CD4-positive, alpha-beta T cell treated with Interleukin-2 at 100 ng/mL for 4 hours (primary cell): ENCODE data around the gene B4GALT4.
A peak's percentile ranks its signal among the peaks of the same experiment; 100 is the strongest.
"Not testable (repeated sequence)": the region's sequence is repeated elsewhere in the genome, so short reads cannot be mapped to it uniquely, and the experiment has no call there.

Experiments used
- DNase-seq: peaks from one replicate; pipeline ENCODE4 v3.0.0-alpha.2; 2020; ENCODE audit warnings: low spot score

B4GALT4 gene

GRCh38 chr3:119240591-119241434 lies at the start of gene B4GALT4:
Gene B4GALT4, minus strand, starts transcription at chr3:119240878. Its CDS starts 10,779 bp downstream, at chr3:119230099.
- peak; percentile 64 for DNase-seq

GRCh38 chr3:119289404-119289770 lies 48.7 kb upstream of the B4GALT4 start:
- DNase-seq: no peak

- DNase-seq: no peak
Measured at GRCh38 chr3:119288669-119289403, 48.2 kb upstream of the B4GALT4 start.

GRCh38 chr3:119279584-119280243 lies 39.0 kb upstream of the B4GALT4 start:
- no peak for DNase-seq

- no peak for DNase-seq
Measured at GRCh38 chr3:119279101-119279554, 38.5 kb upstream of the B4GALT4 start.

GRCh38 chr3:119276680-119277079 lies 36.0 kb upstream of the B4GALT4 start:
- no peak for DNase-seq

GRCh38 chr3:119270212-119270611 lies 29.5 kb upstream of the B4GALT4 start:
- DNase-seq: not testable (repeated sequence)

- no peak for DNase-seq
Measured at GRCh38 chr3:119261055-119261454, 20.4 kb upstream of the B4GALT4 start.

- DNase-seq: no peak
Measured at GRCh38 chr3:119259821-119260220, 19.1 kb upstream of the B4GALT4 start.

GRCh38 chr3:119258915-119259314 lies 18.2 kb upstream of the B4GALT4 start:
- no peak for DNase-seq

- no peak for DNase-seq
Measured at GRCh38 chr3:119257654-119258410, 17.2 kb upstream of the B4GALT4 start.

GRCh38 chr3:119257111-119257510 lies 16.4 kb upstream of the B4GALT4 start:
- DNase-seq: no peak

- DNase-seq: no peak
Measured at GRCh38 chr3:119255214-119255613, 14.5 kb upstream of the B4GALT4 start.

- no peak for DNase-seq
Measured at GRCh38 chr3:119245778-119246177, 5.1 kb upstream of the B4GALT4 start.

GRCh38 chr3:119243712-119244111 lies 3.0 kb upstream of the B4GALT4 start:
- no peak for DNase-seq

GRCh38 chr3:119243058-119243529 lies 2.4 kb upstream of the B4GALT4 start:
- not testable (repeated sequence) for DNase-seq

- not testable (repeated sequence) for DNase-seq
Measured at GRCh38 chr3:119242387-119243057, 1.8 kb upstream of the B4GALT4 start.

- DNase-seq: peak; percentile 10
Measured at GRCh38 chr3:119240101-119240590, 532 bp downstream of the B4GALT4 start.

GRCh38 chr3:119239206-119239820 lies 1.4 kb downstream of the B4GALT4 start:
- peak; percentile 34 for DNase-seq

- DNase-seq: peak; percentile 42
Measured at GRCh38 chr3:119238363-119238762, 2.3 kb downstream of the B4GALT4 start.
